ENCODE measurements around the gene NFKB2.

GRCh38 chr10:102389894-102390293, 5.6 kb upstream of the NFKB2 start:
- TF ChIP-seq POLR2A (IDR thresholded peaks at IDR 0.05; ENCODE audit: low read depth, low read length) (no peak), BHLHE40 (IDR thresholded peaks at IDR 0.05; ENCODE audit: low read depth, low read length) (no peak), CTCF (conservative IDR thresholded peaks at IDR 0.05; ENCODE audit: low read depth, low read length) (no peak), MAZ (IDR thresholded peaks at IDR 0.05; ENCODE audit: borderline replicate concordance, low read depth, low read length) (no peak), RFX5 (IDR thresholded peaks at IDR 0.05; ENCODE audit: low read depth, low read length) (no peak), USF2 (IDR thresholded peaks at IDR 0.05; ENCODE audit: low read depth, low read length) (no peak), ELK1 (IDR thresholded peaks at IDR 0.05; ENCODE audit: borderline replicate concordance, low read depth, low read length) (no peak), RAD21 (IDR thresholded peaks at IDR 0.05; ENCODE audit: low read length) (no peak), MAFK (IDR thresholded peaks at IDR 0.05; ENCODE audit: low read depth, low read length) (no peak)

Measured in IMR-90 (cell line).